ENCODE results near the gene ZNF165.
"Not testable (repeated sequence)": the region's sequence is repeated elsewhere in the genome, so short reads cannot be mapped to it uniquely, and the experiment has no call there.

ZNF165 gene

DNA sequence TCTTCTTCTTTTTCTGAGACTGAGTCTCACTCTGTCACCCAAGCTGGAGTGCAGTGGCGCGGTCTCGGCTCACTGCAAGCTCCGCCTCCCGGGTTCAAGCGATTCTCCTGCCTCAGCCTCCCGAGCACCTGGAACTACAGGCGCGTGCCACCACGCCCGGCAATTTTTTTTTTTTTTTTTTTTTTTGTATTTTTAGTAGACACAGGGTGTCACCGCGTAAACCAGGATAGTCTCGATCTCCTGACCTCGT is at the start of gene ZNF165:
TSS of gene ZNF165 (plus strand) at position 188 of the 250 bp plus-strand sequence. CDS start 4,913 bp downstream, outside the sequence.
- peaks cover 36% of the 10 kb centered on the region for H3K36me3 ChIP-seq (ENCODE audit: low read depth)
- peak; percentile 9; the same call in 2 of the 3 replicates for ATAC-seq (ENCODE audit: low read depth)
- peak within 1 kb of the TSS; percentile 87 for H3K4me3 ChIP-seq (ENCODE audit: severe bottlenecking)
- H3K27ac ChIP-seq (ENCODE audit: poor library complexity, severe bottlenecking), result peak within 1 kb of the TSS; percentile 67
- H3K4me1 ChIP-seq (ENCODE audit: insufficient read depth, poor library complexity, severe bottlenecking), result peaks cover 11% of the 10 kb centered on the region
- not testable (repeated sequence) for H3K27me3 ChIP-seq (ENCODE audit: insufficient read depth, poor library complexity, severe bottlenecking); H3K9me3 ChIP-seq (ENCODE audit: severe bottlenecking); DNase-seq (ENCODE audit: low spot score)

DNA sequence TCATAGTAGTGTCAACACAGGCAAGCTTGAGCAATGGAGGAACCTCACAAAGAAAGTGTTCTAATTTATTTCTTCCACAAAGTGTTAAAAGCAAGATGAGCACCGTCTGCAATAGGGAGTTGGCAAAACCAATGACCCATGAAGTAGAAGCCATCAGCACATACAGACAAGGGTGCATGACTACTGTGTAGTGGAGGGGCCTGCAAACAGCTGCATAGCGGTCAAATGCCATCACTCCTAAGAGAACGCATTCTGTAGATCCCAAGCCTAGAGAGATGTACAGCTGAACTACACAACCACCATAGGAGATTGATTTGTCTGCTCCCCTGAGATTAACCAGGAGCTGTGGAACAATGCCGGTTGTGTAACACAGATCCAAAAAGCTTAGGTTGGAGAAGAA is 26.8 kb upstream of the ZNF165 start:
- H3K27me3 ChIP-seq (ENCODE audit: insufficient read depth, poor library complexity, severe bottlenecking), result peaks cover 4% of the 10 kb centered on the region
- no peak overlapping the region for H3K4me3 ChIP-seq (ENCODE audit: severe bottlenecking)
- H3K36me3 ChIP-seq (ENCODE audit: low read depth), result no peaks in the 10 kb centered on the region
- ATAC-seq (ENCODE audit: low read depth), result no peak
- DNase-seq (ENCODE audit: low spot score), result no peak
- TF ChIP-seq, protein P1, sequence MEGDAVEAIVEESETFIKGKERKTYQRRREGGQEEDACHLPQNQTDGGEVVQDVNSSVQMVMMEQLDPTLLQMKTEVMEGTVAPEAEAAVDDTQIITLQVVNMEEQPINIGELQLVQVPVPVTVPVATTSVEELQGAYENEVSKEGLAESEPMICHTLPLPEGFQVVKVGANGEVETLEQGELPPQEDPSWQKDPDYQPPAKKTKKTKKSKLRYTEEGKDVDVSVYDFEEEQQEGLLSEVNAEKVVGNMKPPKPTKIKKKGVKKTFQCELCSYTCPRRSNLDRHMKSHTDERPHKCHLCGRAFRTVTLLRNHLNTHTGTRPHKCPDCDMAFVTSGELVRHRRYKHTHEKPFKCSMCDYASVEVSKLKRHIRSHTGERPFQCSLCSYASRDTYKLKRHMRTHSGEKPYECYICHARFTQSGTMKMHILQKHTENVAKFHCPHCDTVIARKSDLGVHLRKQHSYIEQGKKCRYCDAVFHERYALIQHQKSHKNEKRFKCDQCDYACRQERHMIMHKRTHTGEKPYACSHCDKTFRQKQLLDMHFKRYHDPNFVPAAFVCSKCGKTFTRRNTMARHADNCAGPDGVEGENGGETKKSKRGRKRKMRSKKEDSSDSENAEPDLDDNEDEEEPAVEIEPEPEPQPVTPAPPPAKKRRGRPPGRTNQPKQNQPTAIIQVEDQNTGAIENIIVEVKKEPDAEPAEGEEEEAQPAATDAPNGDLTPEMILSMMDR (IDR thresholded peaks at IDR 0.05; ENCODE audit: poor library complexity, severe bottlenecking), result no peak
- no peaks in the 10 kb centered on the region for H3K9me3 ChIP-seq (ENCODE audit: severe bottlenecking)
- no peaks in the 10 kb centered on the region for H3K4me1 ChIP-seq (ENCODE audit: insufficient read depth, poor library complexity, severe bottlenecking)
- no peak overlapping the region for H3K27ac ChIP-seq (ENCODE audit: poor library complexity, severe bottlenecking)

DNA sequence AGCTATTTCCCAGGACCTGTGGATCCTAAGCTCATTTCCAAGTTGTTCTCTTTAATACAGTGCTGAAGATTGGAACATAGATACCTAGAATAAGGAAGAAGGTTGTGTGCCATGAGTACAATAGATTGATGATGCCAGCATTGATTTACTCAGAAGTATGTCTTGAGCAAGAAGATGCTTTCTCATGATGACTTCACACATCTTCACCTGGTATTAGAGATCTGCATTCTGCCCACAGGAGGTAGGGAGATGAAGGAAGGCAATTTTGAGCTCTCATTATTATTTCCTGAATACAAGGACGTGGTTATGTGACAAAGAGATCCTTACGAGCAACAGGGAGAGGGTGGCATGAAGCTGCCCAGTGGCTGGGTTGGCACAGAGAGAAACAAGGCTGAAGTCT is 20.0 kb upstream of the ZNF165 start:
- Histone ChIP-seq H3K9me3 (ENCODE audit: severe bottlenecking) (no peaks in the 10 kb centered on the region), H3K4me1 (ENCODE audit: insufficient read depth, poor library complexity, severe bottlenecking) (no peaks in the 10 kb centered on the region), H3K4me3 (ENCODE audit: severe bottlenecking) (no peak overlapping the region), H3K27me3 (ENCODE audit: insufficient read depth, poor library complexity, severe bottlenecking) (peaks cover 7% of the 10 kb centered on the region), H3K27ac (ENCODE audit: poor library complexity, severe bottlenecking) (no peak overlapping the region), H3K36me3 (ENCODE audit: low read depth) (no peaks in the 10 kb centered on the region)
- ATAC-seq (ENCODE audit: low read depth), result no peak
- no peak for DNase-seq (ENCODE audit: low spot score)
- TF ChIP-seq, protein P1 (IDR thresholded peaks at IDR 0.05; ENCODE audit: poor library complexity, severe bottlenecking), result no peak

DNA sequence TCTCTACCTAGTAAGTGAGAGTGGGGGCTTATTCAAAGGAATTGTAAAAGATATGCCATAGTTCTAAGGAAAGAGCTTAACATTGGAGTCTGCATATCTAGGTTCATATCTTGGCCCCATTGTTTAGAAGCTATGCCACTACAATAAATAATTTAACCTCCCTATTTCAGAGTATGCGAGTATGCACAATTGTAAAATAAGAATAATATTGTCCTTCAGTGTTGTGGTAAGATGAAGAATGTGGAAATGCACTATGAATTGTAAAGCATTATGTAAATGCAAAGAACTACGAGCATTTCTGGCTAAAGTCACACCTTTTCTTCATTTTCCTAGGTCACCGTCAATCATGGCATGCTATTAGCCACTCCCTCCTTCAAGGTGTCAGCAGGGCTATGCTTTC is 16.1 kb upstream of the ZNF165 start:
- Histone ChIP-seq H3K27ac (ENCODE audit: poor library complexity, severe bottlenecking) (no peak overlapping the region), H3K27me3 (ENCODE audit: insufficient read depth, poor library complexity, severe bottlenecking) (peaks cover 7% of the 10 kb centered on the region), H3K4me1 (ENCODE audit: insufficient read depth, poor library complexity, severe bottlenecking) (no peaks in the 10 kb centered on the region), H3K4me3 (ENCODE audit: severe bottlenecking) (no peak overlapping the region), H3K36me3 (ENCODE audit: low read depth) (no peaks in the 10 kb centered on the region), H3K9me3 (ENCODE audit: severe bottlenecking) (no peaks in the 10 kb centered on the region)
- TF ChIP-seq, protein P1 (IDR thresholded peaks at IDR 0.05; ENCODE audit: poor library complexity, severe bottlenecking), result no peak
- ATAC-seq (ENCODE audit: low read depth), result no peak
- DNase-seq (ENCODE audit: low spot score), result no peak

DNA sequence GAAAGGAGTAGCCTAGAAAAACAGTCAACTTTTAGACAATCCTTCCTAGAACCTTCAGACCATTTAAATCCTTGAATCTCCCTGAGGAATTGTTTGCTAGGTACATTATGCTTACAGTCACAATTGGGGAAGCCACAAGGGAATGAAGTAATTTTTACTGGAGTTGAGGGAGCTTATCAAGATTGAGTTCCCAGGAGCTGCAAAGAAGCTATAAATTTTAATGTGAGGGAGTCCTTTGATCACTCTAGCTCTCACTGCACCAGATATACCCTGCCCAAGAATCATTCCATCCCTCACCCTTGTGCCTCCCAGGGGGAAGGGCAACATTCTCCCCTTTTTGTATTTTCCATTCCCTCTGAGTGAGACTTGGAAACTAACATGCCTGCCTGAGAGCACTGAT is 12.3 kb upstream of the ZNF165 start:
- Histone ChIP-seq H3K27ac (ENCODE audit: poor library complexity, severe bottlenecking) (no peak overlapping the region), H3K4me1 (ENCODE audit: insufficient read depth, poor library complexity, severe bottlenecking) (no peaks in the 10 kb centered on the region), H3K36me3 (ENCODE audit: low read depth) (no peaks in the 10 kb centered on the region), H3K4me3 (ENCODE audit: severe bottlenecking) (no peak overlapping the region), H3K9me3 (ENCODE audit: severe bottlenecking) (no peaks in the 10 kb centered on the region), H3K27me3 (ENCODE audit: insufficient read depth, poor library complexity, severe bottlenecking) (peaks cover 3% of the 10 kb centered on the region)
- TF ChIP-seq, protein P1 (IDR thresholded peaks at IDR 0.05; ENCODE audit: poor library complexity, severe bottlenecking), result no peak
- DNase-seq (ENCODE audit: low spot score) (no peak), ATAC-seq (ENCODE audit: low read depth) (no peak)

DNA sequence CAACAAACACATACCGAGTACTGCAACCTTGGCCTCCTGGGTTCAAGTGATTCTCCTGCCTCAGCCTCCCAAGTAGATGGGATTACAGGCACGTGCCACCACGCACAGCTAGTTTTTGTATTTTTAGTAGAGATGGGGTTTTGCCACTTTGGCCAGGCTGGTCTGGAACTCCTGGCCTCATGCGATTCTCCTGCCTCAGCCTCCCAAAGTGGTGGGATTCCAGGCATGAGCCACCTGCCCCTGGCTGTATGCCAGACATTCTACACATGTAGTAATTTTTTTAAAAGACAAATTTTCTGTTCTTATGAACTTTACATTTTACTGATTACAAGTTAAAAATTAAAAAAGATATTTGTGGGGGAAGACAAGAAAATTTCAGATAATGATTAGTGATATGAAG is 9.4 kb upstream of the ZNF165 start:
- not testable (repeated sequence) for H3K36me3 ChIP-seq (ENCODE audit: low read depth); H3K9me3 ChIP-seq (ENCODE audit: severe bottlenecking); ATAC-seq (ENCODE audit: low read depth); H3K27ac ChIP-seq (ENCODE audit: poor library complexity, severe bottlenecking); DNase-seq (ENCODE audit: low spot score); H3K4me3 ChIP-seq (ENCODE audit: severe bottlenecking); H3K27me3 ChIP-seq (ENCODE audit: insufficient read depth, poor library complexity, severe bottlenecking); H3K4me1 ChIP-seq (ENCODE audit: insufficient read depth, poor library complexity, severe bottlenecking)

All from RWPE2 (cell line).